ENCODE data around the gene SLC30A3.
"Not testable (repeated sequence)": the region's sequence is repeated elsewhere in the genome, so short reads cannot be mapped to it uniquely, and the experiment has no call there.

Gene SLC30A3

DNA sequence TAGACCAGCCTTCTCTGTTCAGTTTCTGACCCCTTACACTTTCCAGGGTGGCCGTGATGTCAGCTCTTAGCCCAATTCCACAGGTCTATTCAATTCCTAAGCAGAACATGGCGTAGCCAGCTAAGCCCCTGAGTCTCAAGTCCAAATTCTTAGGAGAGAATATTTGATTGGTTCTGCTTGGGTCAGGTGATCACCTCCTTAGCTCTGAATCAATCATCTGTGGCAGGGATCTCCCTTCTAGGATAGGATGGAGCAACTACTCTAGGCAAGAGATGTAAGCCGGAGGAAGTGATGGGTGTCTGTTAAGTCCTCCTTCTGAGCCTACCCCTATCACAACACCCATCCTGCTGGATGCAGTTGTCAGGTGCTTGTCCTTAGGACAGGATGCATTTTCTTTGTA lies 34.3 kb upstream of the SLC30A3 start:
- no peak overlapping the region for H3K27ac Mint-ChIP-seq
- no peaks in the 10 kb centered on the region for H3K36me3 Mint-ChIP-seq
- H3K4me3 Mint-ChIP-seq: no peak overlapping the region
- H3K4me1 Mint-ChIP-seq: no peaks in the 10 kb centered on the region
- H3K9me3 Mint-ChIP-seq: no peaks in the 10 kb centered on the region
- no peaks in the 10 kb centered on the region for H3K27me3 Mint-ChIP-seq

DNA sequence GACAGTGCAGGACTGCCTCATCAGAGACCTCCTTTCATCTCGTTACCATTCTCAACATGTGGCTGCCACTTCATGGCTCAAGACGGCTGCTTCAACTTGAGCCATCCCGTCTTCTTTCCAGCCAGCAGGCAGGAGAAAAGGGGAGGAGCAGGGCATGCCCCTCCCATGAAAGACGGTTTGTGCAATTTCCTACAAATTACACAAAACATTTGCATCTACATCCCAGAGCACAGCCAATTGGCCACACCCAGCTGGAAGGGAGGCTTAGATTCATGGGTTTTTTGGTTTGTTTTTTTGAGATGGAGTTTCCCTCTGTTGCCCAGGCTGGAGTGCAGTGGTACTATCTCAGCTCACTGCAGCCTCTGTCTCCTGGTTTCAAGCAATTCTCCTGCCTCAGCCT lies 33.6 kb upstream of the SLC30A3 start:
- Mint-ChIP-seq H3K4me1 (no peaks in the 10 kb centered on the region), H3K4me3 (no peak overlapping the region), H3K27me3 (peaks cover 2% of the 10 kb centered on the region), H3K36me3 (no peaks in the 10 kb centered on the region), H3K9me3 (no peaks in the 10 kb centered on the region), H3K27ac (no peak overlapping the region)

DNA sequence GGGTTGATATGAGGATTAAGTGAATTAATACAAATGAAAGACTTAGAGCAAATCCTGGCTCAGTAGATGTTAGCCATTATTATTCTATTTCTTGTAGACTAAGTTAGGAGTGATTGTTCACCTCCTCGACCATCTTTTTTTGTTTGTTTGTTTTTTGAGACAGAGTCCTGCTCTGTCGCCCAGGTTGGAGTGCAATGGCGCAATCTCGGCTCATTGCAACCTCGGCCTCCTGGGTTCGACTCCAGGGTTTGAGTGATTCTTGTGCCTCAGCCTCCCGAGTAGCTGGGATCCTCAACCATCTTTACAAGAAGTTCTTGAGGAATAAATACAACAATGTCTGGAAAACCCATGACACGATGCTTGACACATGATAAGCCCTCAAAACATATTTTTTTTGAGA lies 32.1 kb upstream of the SLC30A3 start:
- Mint-ChIP-seq H3K9me3 (no peaks in the 10 kb centered on the region), H3K4me3 (no peak overlapping the region), H3K27me3 (peaks cover 3% of the 10 kb centered on the region), H3K4me1 (no peaks in the 10 kb centered on the region), H3K27ac (peak overlapping the region; percentile 35), H3K36me3 (no peaks in the 10 kb centered on the region)

DNA sequence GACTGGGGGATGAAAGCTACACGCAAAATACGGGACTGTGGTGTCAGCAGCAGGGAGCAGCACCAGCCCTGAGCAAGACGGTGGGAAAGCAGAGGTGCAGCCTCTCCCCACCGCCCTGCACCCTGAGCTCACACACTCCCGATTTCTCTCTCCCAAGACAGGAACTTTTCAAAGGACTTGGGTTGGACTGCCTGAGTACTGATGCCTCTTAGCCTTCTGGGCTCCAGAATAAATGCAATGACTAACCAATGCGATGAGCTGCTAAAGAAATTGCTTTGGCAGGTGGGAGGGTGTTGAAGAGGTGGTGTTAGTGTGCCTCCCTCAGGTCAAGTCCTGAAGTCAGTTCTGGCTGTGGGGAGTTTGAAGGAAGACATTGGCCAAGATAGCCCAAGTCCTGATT lies 29.0 kb upstream of the SLC30A3 start:
- Mint-ChIP-seq H3K9me3 (no peaks in the 10 kb centered on the region), H3K27ac (no peak overlapping the region), H3K4me3 (no peak overlapping the region), H3K4me1 (no peaks in the 10 kb centered on the region), H3K36me3 (no peaks in the 10 kb centered on the region), H3K27me3 (peaks cover 6% of the 10 kb centered on the region)

DNA sequence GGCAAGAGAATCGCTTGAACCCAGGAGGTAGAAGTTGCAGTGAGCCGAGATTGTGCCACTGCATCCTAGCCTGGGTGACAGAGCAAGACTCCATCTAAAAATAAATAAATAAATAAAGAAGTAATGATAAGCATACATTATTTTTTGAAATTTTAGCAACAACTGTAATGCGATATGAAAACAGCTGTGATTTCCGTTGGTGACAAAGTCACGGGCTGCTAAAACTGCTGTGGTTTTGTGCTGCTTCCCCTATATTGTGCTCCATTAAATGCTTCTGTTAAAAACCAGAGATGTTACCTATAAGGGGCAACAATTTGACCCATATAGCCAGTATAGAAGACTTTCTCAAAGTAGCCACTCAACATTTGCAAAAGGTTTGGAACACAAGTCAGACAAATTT lies 27.7 kb upstream of the SLC30A3 start:
- H3K9me3 Mint-ChIP-seq: no peaks in the 10 kb centered on the region
- no peaks in the 10 kb centered on the region for H3K36me3 Mint-ChIP-seq
- no peak overlapping the region for H3K27ac Mint-ChIP-seq

DNA sequence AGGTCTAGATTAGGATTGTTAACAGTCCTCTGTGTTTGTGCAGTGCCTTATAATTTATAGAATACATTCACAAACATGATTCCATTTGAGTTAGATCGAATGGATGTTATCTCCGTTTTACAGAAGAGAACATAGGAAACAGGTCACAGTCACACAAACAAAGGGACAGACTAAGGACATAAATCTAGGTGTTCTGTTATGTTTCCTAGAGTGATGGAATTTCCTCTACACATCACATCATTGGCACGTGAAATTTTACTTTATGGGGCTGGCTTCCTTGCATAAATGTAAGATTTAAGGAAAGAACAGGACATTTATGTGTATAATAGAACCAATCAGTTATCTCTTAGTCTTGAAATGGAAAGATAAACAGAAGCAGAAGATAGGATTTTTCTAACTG lies 25.8 kb upstream of the SLC30A3 start:
- Mint-ChIP-seq H3K36me3 (no peaks in the 10 kb centered on the region), H3K4me3 (no peak overlapping the region), H3K4me1 (no peaks in the 10 kb centered on the region), H3K9me3 (no peaks in the 10 kb centered on the region), H3K27ac (no peak overlapping the region), H3K27me3 (peaks cover 6% of the 10 kb centered on the region)

More for the DNA sequence above, 27.7 kb upstream of the SLC30A3 start:
- no peaks in the 10 kb centered on the region for H3K4me1 Mint-ChIP-seq
- peaks cover 6% of the 10 kb centered on the region for H3K27me3 Mint-ChIP-seq
- no peak overlapping the region for H3K4me3 Mint-ChIP-seq

DNA sequence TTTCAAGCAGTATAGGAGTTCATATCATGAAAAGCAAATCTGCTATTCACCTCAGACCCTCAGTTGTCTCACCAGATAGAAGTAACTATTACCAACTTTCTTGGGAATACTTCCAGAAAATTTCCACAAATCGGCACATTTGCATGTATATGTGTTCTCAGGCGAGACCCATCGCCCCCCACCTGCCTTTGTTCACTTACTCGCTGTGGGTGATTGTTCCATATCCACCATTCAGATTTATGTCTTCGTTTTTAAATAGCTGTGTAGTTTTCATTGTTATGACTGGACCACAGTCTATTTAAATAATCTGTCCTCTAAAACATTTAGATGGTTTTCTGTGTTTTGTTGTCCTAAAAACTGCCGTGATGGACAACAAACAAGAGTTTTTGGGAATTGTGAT lies 22.6 kb upstream of the SLC30A3 start:
- H3K9me3 Mint-ChIP-seq: no peaks in the 10 kb centered on the region
- H3K27me3 Mint-ChIP-seq: peaks cover 3% of the 10 kb centered on the region
- no peak overlapping the region for H3K27ac Mint-ChIP-seq
- H3K4me3 Mint-ChIP-seq: no peak overlapping the region
- no peaks in the 10 kb centered on the region for H3K36me3 Mint-ChIP-seq
- H3K4me1 Mint-ChIP-seq: no peaks in the 10 kb centered on the region

DNA sequence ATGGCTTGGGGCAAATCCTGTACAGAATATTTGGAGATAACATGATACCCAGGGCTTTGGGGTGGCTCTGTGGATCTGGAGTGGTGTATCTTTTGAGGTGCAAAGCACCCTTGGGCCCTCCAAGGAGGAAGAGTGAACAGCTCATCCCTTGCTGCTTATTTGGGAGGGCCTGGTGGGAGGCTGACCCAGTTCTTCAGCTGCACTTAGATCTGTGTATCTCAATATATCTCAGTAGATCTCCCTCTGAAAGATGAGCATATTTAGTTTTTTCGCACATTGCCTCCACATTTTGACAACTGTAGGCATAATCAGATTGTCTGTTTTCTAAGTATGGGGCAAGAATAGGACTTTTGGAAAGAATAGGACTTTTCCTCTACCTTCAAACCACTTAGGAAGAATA lies 22.1 kb upstream of the SLC30A3 start:
- Mint-ChIP-seq H3K4me3 (no peak overlapping the region), H3K9me3 (no peaks in the 10 kb centered on the region), H3K36me3 (no peaks in the 10 kb centered on the region), H3K27ac (no peak overlapping the region), H3K27me3 (peaks cover 3% of the 10 kb centered on the region), H3K4me1 (peaks cover under 1% of the 10 kb centered on the region)

DNA sequence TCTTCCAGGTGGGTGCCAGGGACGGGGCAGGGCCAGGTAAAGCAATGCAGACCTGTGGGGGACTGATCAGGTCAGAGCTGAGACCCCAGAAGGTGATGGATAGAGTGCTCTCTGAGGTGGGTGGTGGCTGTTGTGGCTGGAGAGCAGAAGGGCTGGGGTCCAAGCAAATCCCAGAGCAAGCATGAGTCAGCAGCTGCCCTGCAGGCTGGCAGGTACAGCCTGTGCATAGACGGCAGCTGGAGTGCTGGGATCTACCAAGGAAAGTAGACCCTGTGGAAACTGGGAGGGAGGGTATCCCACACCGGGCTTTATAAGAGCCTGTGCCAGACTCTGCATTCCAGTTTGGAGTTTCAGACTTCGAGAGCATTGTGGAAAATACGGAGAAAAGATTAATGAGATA lies 20.0 kb upstream of the SLC30A3 start:
- no peak overlapping the region for H3K27ac Mint-ChIP-seq
- no peaks in the 10 kb centered on the region for H3K9me3 Mint-ChIP-seq
- H3K4me1 Mint-ChIP-seq: peaks cover 8% of the 10 kb centered on the region
- H3K36me3 Mint-ChIP-seq: no peaks in the 10 kb centered on the region
- H3K4me3 Mint-ChIP-seq: no peak overlapping the region
- H3K27me3 Mint-ChIP-seq: peaks cover 2% of the 10 kb centered on the region

DNA sequence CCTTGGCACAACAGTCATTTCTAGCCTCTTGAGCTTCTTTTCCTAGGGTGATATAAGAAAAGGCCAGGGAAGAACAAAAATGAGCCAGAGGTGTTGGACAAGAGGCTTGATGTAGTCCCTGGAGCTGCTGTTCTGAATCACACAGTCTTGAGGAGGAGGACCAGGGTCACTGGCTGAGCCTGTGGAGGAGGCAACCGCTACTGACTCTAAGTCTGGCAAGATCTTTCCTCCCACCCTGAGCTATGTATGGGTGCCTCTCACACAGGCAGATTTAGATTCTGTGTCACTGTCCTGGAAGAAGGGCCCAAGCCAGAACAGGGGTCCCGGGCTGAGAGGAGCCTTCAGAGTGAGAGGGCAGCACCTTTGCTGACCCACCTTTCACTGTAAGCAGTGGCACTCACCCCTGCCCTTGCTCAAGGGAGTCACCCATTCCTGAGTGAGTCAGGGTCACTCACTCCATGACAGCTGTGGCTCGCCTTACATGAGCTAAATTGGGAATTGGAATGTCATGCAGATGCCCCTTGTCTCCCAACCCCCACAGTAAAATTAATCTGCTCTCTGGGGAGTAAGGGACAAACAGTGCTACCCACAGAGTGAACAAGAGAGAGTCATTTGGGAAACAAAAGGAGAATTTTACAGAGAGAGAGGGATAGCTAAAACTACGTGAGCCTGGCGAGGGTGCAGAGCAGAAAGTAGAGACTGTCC lies 19.2 kb upstream of the SLC30A3 start, which contains the start of gene TRIM54:
TRIM54 (plus strand) TSS at position 575 of the 705 bp plus-strand sequence. CDS start 303 bp downstream, outside the sequence.
- no peaks in the 10 kb centered on the region for H3K9me3 Mint-ChIP-seq
- H3K27me3 Mint-ChIP-seq: peaks cover 2% of the 10 kb centered on the region
- H3K27ac Mint-ChIP-seq: no peak within 1 kb of the TSS
- H3K4me3 Mint-ChIP-seq: no peak within 1 kb of the TSS
- H3K4me1 Mint-ChIP-seq: peaks cover 8% of the 10 kb centered on the region
- no peaks in the 10 kb centered on the region for H3K36me3 Mint-ChIP-seq

DNA sequence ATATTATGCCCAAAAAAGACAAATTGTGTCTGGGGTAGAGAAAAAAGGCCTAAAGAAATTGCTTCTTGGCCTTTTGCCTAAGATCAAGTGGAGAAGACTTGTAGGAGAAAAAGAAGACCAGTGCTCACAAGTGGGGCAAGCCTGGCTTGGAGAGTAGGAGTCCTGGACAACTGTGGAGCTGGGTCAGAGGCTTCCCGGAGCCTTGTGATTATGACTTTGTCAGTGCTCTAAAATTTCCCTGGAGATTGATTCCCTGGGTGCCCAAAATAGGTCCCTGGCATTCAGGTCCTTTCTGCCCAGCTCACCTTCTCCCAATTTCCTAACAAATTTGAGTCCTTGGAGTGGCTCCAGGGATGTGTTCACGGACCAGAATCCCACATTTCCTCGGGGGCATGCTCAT lies 18.6 kb upstream of the SLC30A3 start:
- Mint-ChIP-seq H3K4me3 (no peak overlapping the region), H3K27ac (no peak overlapping the region), H3K9me3 (no peaks in the 10 kb centered on the region), H3K4me1 (peaks cover 8% of the 10 kb centered on the region), H3K27me3 (peaks cover 2% of the 10 kb centered on the region), H3K36me3 (no peaks in the 10 kb centered on the region)

DNA sequence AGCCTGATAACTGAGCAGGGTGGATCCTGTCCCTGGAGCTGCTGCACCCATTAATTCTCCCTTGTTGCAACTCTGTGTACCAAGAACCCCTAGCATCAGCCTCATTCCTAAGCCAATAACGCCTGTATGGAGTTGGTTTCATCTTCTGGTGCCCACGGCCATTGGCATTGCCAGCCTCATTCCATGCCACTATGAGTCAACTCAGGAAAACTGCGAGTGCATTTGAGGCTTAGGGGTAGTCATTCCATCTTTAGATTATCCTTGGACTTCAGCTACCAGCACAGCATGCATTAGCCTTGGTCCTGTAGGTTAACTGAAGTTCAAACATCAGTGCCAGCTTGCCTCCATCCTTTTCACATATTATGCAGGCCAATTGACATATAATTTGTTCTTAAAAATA lies 18.0 kb upstream of the SLC30A3 start:
- no peaks in the 10 kb centered on the region for H3K36me3 Mint-ChIP-seq
- no peak overlapping the region for H3K4me3 Mint-ChIP-seq
- H3K27ac Mint-ChIP-seq: no peak overlapping the region
- peaks cover 2% of the 10 kb centered on the region for H3K27me3 Mint-ChIP-seq
- H3K4me1 Mint-ChIP-seq: peaks cover 8% of the 10 kb centered on the region
- no peaks in the 10 kb centered on the region for H3K9me3 Mint-ChIP-seq

DNA sequence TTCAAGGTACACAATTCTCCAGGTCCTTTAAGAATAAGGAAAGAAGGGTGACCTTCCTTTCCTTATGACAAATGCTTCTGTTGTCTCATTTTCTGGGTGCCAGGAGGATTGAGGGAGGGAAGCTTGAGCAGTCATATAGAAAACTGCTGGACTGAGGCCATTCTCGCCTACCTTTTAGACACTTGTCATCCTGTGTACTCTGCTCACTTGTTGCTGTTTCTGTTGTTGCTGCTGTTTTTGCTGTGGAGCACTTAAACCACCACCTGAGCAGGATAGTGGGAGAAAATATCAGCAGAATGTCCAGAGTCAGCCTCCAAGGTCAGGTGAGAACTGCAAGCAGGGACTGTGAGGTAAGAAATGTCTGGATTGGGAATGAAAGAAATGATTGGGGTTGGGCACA lies 15.2 kb upstream of the SLC30A3 start:
- H3K27ac Mint-ChIP-seq: no peak overlapping the region
- H3K4me3 Mint-ChIP-seq: no peak overlapping the region

DNA sequence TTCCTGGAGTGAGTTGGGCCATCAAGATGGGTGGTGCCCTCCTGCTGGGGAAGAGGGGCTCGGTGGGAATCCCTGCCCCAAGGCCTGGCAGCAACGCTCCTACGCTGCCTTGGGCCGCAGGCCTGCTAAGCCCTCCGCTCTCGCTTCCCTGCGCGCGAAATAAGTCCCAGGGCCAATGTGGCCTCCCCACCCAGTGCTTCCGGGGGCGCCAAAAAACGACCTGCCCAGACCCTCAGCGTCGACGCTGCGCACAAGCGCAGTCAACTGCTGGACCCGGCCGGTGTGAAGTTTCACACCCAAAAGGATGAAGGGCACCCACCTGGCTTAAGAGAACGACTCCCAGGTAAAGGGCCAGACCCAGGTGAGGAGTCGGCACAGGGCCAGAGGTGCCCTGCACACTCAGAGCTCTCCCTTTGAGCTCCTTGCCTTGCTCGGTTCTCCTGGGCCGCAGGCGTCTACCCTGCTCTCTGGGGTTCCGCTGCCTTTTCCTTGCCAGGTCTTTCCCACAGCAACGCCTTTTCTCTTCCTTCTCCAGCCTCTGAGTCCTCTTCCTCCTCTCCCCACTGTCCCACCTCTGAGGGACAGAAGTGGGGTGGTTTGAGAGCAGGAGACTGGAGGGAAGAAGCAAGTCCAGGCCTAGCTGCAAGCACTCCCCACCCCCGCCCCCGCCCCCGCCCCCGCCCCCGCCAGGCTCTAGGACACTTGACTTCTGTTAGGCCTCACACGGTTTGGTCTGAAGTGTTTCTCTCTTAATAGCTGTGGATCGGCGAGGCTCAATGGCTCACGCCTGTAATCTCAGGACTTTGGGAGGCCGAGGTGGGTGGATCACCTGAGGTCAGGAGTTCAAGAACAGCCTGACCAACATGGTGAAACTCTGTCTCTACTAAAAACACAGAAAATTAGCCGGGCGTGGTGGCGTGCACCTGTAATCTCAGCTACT lies 12.6 kb upstream of the SLC30A3 start, which contains the start of gene DNAJC5G:
DNAJC5G (plus strand) TSS at position 223 of the 940 bp plus-strand sequence. CDS start 1,296 bp downstream, outside the sequence.
- no peak within 1 kb of the TSS for H3K27ac Mint-ChIP-seq

More for the DNA sequence above, 15.2 kb upstream of the SLC30A3 start:
- Mint-ChIP-seq H3K36me3 (no peaks in the 10 kb centered on the region), H3K9me3 (no peaks in the 10 kb centered on the region), H3K4me1 (peaks cover 8% of the 10 kb centered on the region), H3K27me3 (peaks cover 4% of the 10 kb centered on the region)

DNA sequence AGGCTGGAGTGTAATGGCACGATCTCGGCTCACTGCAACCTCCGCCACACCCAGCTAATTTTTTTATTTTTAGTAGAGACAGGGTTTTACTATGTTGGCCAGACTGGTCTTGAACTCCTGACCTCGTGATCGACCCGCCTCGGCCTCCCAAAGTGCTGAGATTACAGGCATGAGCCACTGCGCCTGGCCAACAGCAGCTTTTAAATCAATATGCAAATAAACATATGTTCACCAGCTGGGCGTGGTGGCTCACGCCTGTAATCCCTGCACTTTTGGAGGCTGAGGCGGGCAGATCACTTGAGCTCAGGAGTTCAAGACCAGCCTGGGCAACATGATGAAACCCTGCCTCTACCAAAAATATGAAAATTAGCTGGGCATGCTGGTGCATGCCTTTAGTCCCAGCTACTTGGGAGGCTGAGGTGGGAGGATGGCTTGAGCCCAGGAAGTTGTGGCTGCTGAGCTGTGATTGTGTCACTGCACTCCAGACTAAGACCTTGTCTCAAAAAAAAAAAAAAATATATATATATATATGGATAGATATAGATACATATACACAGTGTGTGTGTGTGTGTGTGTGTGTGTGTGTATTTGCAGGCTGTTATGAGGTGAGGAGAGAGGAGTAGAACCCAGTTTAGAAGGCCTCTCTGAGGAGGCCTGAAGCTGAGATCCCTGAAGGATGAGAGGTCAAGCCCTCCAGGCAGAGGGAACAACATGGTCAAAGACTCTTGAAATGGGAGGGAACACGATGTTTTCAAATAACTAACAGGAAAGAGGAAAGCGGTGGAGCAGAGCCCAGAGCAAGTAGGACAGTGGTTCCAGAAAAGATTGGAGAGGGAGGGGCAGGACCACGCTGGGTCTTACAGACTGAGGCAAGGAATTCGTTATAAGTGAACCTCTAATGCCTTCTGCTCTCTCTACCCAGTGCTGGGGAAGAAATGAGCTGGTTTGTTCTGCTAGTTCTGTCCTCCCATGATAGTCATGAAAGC lies 10.0 kb upstream of the SLC30A3 start:
- not testable (repeated sequence) for H3K4me3 Mint-ChIP-seq, H3K27me3 Mint-ChIP-seq, H3K9me3 Mint-ChIP-seq, H3K27ac Mint-ChIP-seq, H3K4me1 Mint-ChIP-seq, H3K36me3 Mint-ChIP-seq

More for the DNA sequence above, 12.6 kb upstream of the SLC30A3 start, which contains the start of gene DNAJC5G:
- Mint-ChIP-seq H3K4me1 (peaks cover 8% of the 10 kb centered on the region), H3K27me3 (peaks cover 4% of the 10 kb centered on the region), H3K4me3 (no peak within 1 kb of the TSS), H3K9me3 (no peaks in the 10 kb centered on the region), H3K36me3 (no peaks in the 10 kb centered on the region)
